GM21515 (cell line): ENCODE measurements around the gene F8.
"Not testable (repeated sequence)": the region's sequence is repeated elsewhere in the genome, so short reads cannot be mapped to it uniquely, and the experiment has no call there.

Source experiments
- ATAC-seq: cut with Tn5 transposase; IDR thresholded peaks from one replicate; pipeline ENCODE4 v1.9.1; 2021; ENCODE audit not compliant: unreplicated experiment

Gene F8

DNA sequence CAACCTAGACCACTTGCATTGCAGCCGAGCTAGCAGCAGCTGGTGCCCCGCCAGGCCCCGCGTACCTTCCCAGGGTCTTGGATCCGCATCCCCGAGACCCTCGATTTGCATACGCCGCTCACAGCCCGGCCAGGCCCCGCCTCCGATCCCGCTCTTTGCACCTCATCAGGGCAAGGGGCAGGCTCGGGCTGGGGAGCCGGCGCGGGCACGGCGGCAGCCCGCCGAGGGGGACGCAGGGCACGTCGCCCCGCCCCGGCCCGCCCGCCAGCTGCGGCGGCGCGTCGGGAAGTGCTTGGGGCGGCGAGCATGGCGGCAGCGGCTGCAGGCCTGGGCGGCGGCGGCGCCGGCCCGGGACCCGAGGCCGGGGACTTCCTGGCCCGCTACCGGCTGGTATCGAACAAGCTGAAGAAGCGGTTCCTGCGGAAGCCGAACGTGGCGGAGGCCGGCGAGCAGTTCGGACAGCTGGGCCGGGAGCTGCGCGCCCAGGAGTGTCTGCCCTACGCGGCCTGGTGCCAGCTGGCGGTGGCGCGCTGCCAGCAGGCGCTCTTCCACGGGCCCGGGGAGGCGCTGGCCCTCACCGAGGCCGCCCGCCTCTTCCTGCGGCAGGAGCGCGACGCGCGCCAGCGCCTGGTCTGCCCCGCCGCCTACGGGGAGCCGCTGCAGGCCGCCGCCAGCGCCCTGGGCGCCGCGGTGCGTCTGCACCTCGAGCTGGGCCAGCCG is 136.3 kb downstream of the F8 start, which contains the start of gene F8A1:
Gene F8A1 (plus strand): TSS at position 287 of the 720 bp plus-strand sequence. CDS start 20 bp downstream, at position 307.
- peak; percentile 76 for ATAC-seq

DNA sequence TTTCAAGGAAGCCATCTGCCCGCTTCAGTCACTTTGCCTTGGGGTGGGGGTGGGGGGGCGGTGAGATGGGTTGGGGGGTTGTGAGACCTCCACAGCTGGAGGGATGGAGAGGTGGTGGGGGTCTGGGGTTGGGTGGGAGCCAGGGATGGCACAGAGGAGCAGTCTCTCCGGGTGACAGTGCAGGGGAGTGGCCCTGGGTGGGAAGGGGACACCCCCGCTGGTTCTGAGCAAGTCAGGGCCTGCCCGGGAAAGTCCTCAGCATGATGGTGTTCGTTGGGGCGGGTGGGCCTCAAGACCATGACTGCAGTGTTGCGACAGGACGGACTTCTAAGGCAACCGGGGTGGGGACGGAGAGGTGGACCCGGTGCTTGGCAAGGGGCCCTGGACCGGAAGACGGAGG is 137.0 kb downstream of the F8 start:
- not testable (repeated sequence) for ATAC-seq

DNA sequence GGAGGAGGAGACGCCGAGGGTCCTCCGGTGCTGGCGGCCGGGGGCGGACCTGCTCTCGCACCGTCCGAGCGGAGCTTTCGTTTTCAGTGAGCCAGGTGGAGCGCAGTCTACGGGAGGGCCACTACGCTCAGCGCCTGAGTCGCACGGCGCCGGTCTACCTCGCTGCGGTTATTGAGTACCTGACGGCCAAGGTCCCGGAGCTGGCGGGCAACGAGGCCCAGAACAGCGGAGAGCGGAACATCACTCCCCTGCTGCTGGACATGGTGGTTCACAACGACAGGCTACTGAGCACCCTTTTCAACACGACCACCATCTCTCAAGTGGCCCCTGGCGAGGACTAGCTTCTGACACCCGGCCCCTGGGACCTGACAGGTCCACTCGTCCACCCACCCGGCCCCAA is 137.5 kb downstream of the F8 start:
- not testable (repeated sequence) for ATAC-seq

DNA sequence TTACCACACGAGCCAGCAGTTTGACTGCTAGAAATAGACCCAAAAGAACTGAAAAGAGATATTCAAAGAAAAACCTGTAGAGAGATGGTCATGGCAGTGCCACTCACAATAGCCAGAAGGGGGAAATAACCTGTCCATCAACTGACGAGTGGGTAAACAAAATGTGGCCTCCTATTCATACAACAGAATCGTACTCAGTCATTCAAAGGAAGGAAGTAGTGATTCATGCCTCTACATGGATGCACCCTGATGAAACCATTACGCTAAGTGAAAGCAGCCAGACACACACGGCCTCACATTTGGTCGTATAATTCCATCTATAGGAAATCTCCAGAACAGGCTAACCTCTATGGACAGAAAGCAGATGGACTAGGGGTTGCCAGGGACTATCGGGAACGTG is 138.5 kb downstream of the F8 start:
- not testable (repeated sequence) for ATAC-seq

DNA sequence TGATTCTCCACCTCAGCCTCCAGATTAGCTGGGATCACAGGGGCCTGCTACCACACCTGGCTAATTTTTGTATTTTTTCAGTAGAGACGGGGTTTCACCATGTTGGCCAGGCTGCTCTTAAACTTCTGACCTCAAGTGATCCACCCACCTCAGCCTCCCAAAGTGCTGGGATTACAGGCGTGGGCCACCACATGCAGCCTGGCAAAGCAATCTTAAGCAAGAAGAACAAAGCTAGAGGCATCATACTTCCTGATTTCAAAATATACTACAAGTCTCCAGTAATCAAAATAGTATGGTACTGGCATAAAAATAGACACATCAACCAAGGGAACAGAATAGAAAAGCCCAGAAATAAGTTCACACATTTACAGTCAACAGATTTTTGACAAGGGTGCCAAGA is 149.2 kb downstream of the F8 start:
- ATAC-seq = no peak

DNA sequence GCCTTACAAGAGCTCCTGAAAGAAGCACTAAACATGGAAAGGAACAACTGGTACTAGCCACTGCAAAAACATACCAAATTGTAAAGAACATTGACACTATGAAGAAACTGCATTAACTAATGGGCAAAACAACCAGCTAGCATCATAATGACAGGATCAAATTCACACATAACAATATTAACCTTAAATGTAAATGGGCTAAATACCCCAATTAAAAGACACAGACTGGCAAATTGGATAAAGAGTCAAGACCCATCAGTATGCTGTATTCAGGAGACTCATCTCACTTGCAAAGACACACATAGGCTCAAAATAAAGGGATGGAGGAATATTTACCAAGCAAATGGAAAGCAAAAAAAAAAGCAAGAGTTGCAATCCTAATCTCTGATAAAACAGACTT is 154.0 kb downstream of the F8 start:
- ATAC-seq = not testable (repeated sequence)

DNA sequence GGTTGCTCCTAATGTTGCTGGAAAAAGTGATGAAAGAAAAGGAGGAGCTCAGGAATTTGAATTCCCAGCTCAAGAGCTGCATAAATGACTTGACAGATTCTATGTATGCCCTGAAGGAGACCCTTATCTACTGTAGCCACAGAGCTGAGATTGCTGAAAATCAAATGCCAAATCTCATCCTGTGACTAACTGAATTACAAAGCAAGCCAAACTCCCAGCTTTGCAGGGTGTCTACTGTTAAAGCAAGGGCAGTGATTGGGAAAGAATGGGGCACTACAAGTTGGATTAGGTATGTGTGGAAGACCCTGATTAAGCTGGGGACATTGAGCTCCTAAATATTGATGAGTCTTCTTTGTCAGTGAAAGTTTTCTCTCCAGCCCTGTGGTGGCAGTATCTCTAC is 167.3 kb downstream of the F8 start:
- ATAC-seq = no peak

DNA sequence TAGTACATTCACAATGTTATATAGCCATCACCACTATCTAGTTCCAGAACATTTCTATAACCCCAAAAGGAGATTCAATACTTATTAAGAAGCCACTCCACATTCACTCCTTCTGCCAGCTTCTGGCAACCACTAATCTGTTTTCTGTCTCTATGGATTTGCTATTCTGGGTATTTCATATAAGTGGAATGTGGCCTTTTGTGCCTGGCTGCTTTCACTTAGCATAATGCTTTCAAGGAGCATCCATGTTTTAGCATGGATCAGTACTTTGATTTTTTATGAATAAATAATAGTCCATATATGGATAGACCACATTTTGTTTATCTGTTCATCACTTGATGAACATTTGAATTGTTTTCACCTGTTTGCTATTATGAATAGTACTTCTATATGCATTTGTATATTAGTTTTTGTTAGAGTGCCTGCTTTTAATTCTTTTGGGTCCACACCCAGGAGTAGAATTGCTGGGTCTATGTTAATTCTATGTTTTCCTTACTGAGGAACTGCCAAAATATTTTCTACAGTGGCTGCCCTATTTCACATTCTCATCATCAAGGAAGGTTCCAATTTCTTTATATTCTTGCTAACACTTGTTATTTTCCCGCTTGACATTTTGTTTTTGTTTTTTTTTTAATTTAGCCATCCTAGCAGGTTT is 171.4 kb downstream of the F8 start:
- ATAC-seq = no peak

DNA sequence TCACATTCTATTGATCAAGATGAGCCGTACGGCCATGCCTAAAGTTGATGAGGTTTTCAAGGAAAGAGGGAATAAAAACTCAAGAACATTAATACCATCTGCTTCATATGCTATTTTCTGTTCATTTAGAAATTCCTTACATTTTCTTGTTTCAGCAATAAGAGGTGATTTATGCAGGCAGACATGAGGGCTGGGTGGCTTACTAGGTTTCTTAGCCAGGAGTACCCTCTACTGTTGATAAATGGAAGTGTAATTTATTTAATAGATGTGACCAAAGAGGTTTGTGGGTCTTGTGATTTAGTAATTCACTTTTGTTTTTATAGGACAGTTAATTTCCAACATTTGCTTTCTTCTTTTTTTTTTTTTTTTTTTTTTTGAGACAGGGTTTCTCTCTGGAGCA is 181.7 kb downstream of the F8 start:
- ATAC-seq = no peak

DNA sequence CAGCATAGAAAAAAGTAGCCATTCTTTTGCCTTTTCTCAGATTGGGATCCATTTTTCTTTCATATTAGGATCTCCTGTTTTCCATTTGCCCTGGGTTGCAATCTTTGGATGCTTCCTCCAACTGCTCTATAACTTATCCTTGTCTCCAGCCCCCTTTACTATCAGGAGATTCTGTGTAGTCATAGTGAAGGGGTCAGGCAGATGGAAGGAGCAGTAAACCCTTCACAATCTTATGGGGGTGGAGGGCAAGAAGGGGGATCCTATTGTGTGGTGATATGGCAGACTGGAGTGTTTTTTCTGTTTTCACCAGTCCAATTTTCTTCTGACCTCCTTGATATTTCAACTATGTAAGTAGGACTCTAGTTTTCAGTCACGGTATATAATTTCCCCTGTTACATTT is 186.4 kb downstream of the F8 start:
- no peak for ATAC-seq

DNA sequence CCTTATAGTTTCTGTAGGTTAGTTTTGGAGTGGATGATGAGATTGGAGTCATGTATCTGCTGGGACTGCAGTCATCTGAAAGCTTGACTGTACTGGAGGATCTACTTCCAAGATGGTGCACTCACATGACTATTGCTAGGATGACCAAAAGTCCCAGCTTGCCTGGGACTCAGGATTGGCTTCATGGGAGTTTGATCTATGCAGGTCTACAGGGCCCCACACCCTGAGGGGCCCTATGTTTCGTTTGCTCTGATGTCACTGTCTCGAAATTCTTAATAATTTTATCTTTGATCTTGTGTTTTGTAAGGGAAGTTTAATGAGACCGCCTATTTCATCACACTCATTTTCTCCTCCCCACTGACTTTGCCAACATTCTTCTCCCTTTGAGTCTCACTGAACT is 188.0 kb downstream of the F8 start, which contains the start of gene SMIM9:
Gene SMIM9 (minus strand): TSS at position 101 of the 400 bp plus-strand sequence. CDS start 3,806 bp downstream, outside the sequence.
- no peak for ATAC-seq

DNA sequence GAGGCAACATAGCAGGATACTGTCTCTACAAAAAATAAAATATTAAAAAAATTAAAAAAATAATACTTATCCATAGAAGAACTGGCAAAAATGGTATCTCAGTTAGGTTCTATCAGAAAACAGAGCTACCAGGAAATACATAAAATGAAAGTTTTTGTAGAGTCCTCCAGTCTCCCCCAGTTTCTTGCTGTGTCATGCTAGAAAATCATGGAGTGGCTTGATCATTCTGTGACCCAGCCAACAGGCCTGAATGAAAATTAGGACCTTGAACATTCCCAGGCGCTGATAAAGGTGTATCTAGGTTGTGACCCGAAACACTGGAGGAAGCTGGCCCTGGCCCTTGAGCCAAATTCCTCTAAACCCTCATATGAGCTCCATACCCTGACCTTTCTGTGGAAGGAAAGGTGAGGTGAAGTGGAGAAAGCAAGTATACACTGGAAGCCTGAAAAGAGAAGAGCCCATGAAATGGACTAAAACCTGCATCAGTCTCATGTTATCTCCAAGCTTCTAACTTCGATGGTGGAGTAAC is 188.7 kb downstream of the F8 start:
- ATAC-seq = no peak

DNA sequence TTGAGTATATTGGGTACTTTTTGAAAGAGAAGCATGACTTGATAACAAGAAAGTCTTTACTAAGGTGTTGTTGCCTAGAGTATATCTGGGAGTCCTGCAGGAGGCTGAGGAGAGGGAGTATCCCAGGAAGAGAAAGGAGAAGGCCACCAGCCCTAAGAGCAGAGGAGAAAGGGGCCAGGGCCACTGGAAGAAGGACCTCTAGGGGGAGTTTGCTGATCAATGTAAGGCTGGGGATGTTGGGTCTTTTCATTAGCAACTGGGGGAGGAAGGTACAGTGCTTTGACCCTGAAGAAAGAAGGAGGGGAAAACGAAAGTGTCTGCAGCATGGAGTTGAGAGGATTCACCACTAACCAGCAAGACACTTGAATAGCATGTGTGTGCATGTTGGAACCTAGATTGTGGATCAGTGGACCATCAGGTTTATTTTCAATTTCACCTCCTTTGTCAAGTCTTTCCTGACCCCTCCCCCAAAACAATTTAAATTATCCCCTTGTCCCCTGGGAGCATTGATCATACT is 192.5 kb downstream of the F8 start:
- ATAC-seq = no peak

DNA sequence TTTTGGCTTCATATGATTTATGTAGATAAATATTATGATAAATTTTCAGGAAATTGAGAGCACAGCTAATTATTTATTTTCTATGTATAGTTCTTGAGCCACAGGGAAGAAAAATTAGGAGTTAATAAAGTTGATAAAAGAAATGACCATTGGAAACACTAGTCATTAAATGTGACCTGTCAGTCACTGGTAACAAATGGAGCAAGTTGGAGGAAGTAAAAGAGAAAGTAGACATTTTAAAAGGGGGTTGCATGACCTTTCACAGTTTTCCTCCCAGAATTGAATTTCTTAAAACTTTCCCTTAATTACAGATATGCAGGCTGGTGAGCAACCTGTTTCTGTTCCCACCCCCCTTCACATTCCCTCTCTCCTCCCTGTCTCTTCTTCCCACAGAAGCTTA is 193.4 kb downstream of the F8 start:
- ATAC-seq = no peak

DNA sequence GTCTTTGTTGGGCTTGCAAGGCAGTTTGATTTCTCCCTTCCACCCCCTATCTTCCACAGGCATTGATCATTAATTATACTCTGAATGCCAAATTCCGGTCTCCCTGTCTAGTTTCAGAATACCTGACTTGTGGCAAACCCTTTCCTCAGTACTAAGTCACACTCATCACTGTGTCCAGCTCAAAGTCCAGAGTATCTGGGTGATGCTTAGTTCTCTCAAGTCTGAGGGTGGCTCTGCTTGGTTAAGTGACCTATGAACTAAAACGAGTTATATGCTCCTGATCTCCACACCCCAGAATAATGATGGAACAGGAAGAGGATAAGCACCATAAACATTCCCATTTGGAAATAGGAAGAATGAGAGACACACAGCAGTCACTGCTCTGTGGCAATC is 194.5 kb downstream of the F8 start:
- ATAC-seq = no peak

DNA sequence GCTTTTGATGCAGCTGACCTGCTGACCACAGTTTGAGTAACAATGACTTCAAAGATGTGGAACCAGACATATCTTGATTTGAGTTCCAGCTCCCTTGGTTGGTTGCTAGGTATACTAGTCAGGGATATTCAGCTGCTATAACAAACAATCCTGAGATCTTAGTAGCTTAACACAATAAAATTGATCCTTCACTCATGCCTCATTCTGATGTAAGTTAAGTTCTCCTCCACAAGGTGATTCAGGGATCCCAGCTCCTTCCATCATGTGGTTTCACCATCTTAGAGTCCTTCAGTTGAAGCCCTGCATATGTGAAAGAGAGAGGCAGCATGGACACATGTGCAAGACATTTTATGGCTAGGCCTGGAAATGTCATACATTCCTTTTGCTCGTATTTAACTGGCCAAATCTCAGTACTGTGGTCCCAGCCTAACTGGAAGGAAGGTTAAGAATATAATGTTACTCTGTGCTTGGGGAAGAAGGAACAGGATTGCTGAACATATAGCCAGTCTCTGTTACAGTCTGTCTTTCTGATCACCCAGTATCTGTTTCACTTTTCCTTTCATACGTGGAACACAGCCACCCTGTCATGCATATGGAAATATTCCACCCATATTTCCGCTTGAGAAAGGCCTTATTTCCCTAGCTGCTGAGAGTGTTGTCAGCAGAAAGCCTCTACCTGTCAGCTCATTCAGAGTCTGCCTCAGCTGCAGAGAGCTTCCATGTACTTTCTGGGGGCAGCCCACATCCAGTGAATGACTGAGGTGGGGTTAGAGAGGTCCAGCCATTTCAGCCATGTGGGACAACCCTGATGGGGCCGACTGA is 195.1 kb downstream of the F8 start:
- ATAC-seq = peak; percentile 90

DNA sequence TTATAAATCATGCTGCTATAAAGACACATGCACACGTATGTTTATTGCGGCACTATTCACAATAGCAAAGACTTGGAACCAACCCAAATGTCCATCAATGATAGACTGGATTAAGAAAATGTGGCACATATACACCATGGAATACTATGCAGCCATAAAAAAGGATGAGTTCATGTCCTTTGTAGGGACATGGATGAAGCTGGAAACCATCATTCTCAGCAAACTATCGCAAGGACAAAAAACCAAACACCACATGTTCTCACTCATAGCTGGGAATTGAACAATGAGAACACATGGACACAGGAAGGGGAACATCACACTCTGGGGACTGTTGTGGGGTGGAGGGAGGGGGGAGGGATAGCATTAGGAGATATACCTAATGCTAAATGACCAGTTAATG is 196.9 kb downstream of the F8 start:
- ATAC-seq = not testable (repeated sequence)

DNA sequence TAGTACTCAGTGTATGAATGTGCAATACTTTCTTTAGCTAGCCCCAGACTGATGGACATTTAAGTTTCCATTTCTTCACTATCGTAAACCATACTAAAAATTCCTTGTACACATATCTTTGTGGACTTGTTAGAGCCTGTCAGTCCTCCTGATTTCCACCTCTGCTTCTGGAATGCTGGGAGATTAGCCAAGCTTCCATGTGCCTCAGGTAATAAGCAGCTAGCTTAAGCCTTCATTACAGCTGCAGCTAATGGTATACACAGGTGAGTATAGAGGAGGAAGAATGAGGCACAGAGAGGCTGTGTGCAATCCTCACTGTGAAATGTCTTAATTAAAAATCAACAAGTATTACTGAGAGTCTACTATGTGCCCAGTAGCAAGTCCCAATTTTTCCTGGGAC is 197.9 kb downstream of the F8 start:
- ATAC-seq = no peak

DNA sequence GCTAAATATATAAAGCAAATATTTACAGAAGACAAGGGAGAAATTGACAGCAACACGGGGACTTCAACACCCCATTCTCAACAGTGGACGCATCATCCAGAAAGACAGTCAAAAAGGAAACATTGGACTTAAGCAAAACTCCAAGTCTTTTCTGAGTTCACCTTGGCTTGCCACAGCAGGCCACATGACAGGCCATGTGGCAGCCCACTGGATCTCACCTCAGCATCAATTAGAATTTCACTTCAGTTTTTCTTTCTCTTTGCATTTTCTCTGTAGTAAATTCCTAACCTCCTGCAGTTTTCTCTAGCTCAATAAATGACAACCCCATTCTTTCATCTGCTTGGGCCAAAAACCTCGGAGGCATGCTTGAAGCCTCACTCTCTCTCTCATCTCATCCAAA is 200.5 kb downstream of the F8 start:
- no peak for ATAC-seq

DNA sequence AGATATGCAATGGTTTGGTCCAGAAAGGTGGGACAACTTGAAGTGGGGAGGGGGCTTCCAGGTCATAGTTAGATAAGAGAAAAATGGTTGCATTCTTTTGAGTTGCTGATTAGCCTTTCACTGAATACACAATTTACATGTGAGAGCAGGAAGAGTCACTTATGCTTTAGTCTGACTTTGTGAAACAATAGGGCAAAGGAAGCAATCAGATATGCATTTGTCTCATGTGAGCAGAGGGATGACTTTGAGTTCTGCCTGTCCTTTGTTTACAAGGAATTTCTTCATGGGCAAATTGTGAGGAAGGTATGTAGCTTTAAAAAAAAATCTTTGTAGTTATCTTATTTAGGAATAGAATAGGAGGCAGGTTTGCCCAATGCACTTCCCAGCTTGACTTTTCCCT is 201.0 kb downstream of the F8 start:
- ATAC-seq = no peak

DNA sequence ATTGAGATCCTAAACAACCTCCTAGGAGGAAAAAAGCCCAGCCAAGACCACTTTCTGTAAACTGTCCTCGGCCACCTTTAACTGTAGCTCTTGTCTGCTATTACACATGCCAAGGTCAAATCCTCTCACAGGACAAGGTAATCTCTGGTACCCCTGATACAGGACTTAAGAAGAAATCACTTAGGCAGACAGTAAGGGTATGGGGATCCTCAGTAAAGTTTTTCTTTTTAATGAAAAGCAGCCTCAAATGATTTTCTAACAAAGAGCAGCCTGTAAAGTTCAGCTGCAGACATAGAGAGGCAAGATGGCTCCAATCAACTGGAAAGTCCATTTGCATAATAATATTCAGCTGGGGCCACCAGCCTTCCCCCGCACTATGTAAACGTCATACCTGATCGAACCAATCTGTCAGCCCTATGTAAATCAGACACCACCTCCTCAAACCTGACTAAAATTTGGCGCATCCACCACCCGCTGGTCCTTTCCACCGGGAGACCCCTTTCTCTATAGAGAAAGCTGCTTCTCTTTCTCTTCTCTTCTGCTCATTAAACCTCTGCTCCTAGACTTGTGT is 202.7 kb downstream of the F8 start:
- ATAC-seq = no peak
